Endothelial cell of umbilical vein (primary cell): Measurements from ENCODE around the gene B3GNT8.

Experiments used
- CTCF ChIP-seq, 2 donors: IDR thresholded peaks; 1 replicate in 1 of 2; 2 replicates in 1 of 2; pipeline ENCODE4 v1.5.1; 2011; ENCODE audit warnings: low read length in 2 of 2, mild to moderate bottlenecking in 2 of 2, moderate library complexity in 2 of 2, control low read depth in 1 of 2, inconsistent platforms in 1 of 2, low read depth in 1 of 2; ENCODE audit not compliant: insufficient read depth in 1 of 2; ENCODE audit errors: extremely low read depth in 1 of 2
- EZH2 ChIP-seq: IDR thresholded peaks from 2 replicates; pipeline ENCODE4 v1.6.1; 2012; ENCODE audit warnings: borderline replicate concordance, low read depth, mild to moderate bottlenecking, moderate library complexity, low read length, inconsistent platforms; ENCODE audit not compliant: severe bottlenecking
- FOS ChIP-seq: IDR thresholded peaks from 2 replicates; pipeline ENCODE4 v1.6.1; 2011; ENCODE audit warnings: mild to moderate bottlenecking, low read length, moderate library complexity, borderline replicate concordance; ENCODE audit not compliant: insufficient read depth
- GATA2 ChIP-seq: IDR thresholded peaks from 2 replicates; pipeline ENCODE4 v1.7.0; 2011; ENCODE audit warnings: low read depth, mild to moderate bottlenecking, moderate library complexity, mixed read lengths, low read length; ENCODE audit not compliant: insufficient read length, insufficient read depth
- JUN ChIP-seq: IDR thresholded peaks from 2 replicates; pipeline ENCODE4 v1.6.1; 2011; ENCODE audit warnings: borderline replicate concordance, low read depth; ENCODE audit not compliant: insufficient read length, insufficient read depth
- MAX ChIP-seq: IDR thresholded peaks from 2 replicates; pipeline ENCODE4 v1.6.1; 2011; ENCODE audit not compliant: insufficient read depth, insufficient read length
- MYC ChIP-seq: IDR thresholded peaks from one replicate; pipeline ENCODE4 v1.6.1; 2011; ENCODE audit warnings: mild to moderate bottlenecking, low read depth, low read length
- POLR2A ChIP-seq: IDR thresholded peaks from 2 replicates; pipeline ENCODE4 v1.6.1; 2012; ENCODE audit warnings: low read depth, mild to moderate bottlenecking, control low read depth, low read length
- POLR2AphosphoS5 ChIP-seq: IDR thresholded peaks from 2 replicates; pipeline ENCODE4 v1.6.1; 2012; ENCODE audit warnings: low read depth, mild to moderate bottlenecking, control low read depth, low read length, moderate library complexity; ENCODE audit not compliant: insufficient read depth

- TF ChIP-seq POLR2AphosphoS5 (no peak), POLR2A (no peak), CTCF (IDR thresholded peaks at IDR 0.05; ENCODE audit: extremely low read depth in 1 of 2, insufficient read depth in 1 of 2, low read depth in 1 of 2, low read length in 2 of 2) (no peak), JUN (no peak), GATA2 (no peak), EZH2 (no peak), MAX (no peak), FOS (no peak), MYC (no peak)
These were observed 28.1 kb downstream of the B3GNT8 start for GRCh38 chr19:41399091-41399490.
